DOHH2 (cell line): ENCODE results near the gene PSRC1.

Experiments used
- EZH2phosphoT487 ChIP-seq: fragments of 200-600 bp; sonication (generic); IDR thresholded peaks from 2 replicates; pipeline ENCODE4 v1.6.1; 2017; ENCODE audit warnings: borderline replicate concordance, mild to moderate bottlenecking, antibody characterized with exemption, low read length, moderate library complexity, mixed read lengths
- TF ChIP-seq, protein P1 (sequence below): fragments of 200-600 bp; sonication (generic); IDR thresholded peaks from one replicate; pipeline ENCODE4 v1.5.1; 2014; ENCODE audit warnings: antibody characterized with exemption, mild to moderate bottlenecking, low read depth, low read length; ENCODE audit not compliant: poor library complexity, severe bottlenecking

DNA sequence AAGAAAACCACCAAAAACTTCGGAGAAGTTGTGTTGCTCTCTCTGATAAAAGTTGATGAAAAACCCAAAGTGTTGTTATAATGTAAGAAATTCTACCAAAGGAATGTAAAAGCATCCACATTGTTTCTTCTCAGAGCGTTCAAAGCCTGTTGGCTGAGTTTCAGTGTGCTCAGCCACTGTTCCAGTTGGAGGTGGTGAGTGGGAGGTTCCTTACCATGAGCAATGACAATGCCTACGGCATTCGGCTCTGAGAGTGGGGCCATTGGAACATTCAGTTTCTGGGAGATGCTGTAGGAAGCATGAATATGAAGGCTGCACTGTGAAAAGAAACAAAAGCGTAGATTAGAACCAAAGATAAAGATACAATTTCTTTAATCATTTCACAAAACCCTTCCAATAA, 44.3 kb upstream of the PSRC1 start:
- TF ChIP-seq, protein P1, sequence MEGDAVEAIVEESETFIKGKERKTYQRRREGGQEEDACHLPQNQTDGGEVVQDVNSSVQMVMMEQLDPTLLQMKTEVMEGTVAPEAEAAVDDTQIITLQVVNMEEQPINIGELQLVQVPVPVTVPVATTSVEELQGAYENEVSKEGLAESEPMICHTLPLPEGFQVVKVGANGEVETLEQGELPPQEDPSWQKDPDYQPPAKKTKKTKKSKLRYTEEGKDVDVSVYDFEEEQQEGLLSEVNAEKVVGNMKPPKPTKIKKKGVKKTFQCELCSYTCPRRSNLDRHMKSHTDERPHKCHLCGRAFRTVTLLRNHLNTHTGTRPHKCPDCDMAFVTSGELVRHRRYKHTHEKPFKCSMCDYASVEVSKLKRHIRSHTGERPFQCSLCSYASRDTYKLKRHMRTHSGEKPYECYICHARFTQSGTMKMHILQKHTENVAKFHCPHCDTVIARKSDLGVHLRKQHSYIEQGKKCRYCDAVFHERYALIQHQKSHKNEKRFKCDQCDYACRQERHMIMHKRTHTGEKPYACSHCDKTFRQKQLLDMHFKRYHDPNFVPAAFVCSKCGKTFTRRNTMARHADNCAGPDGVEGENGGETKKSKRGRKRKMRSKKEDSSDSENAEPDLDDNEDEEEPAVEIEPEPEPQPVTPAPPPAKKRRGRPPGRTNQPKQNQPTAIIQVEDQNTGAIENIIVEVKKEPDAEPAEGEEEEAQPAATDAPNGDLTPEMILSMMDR = no peak
- no peak for TF ChIP-seq EZH2phosphoT487
